Stimulated activated CD8-positive, alpha-beta memory T cell treated with anti-CD3 and anti-CD28 coated beads, Interleukin-12 subunit alpha, Interleukin-12 subunit beta, amount 100 ng/mL, for 24 hours (primary cell): ENCODE results near the gene IP6K2.
"Not testable (repeated sequence)": the region's sequence is repeated elsewhere in the genome, so short reads cannot be mapped to it uniquely, and the experiment has no call there.

Source experiments
- DNase-seq: peaks from one replicate; pipeline ENCODE4 v3.0.0-alpha.2; 2020; ENCODE audit errors: extremely low read depth

Gene IP6K2

GRCh38 chr3:48733752-48734518, 16.9 kb upstream of the IP6K2 start:
- not testable (repeated sequence) for DNase-seq

GRCh38 chr3:48727511-48727910, 10.5 kb upstream of the IP6K2 start:
- no peak for DNase-seq

GRCh38 chr3:48725185-48725855, 8.3 kb upstream of the IP6K2 start:
- not testable (repeated sequence) for DNase-seq

- no peak for DNase-seq
These were observed 6.7 kb upstream of the IP6K2 start for GRCh38 chr3:48723725-48724124.

GRCh38 chr3:48723293-48723692, 6.3 kb upstream of the IP6K2 start:
- DNase-seq = not testable (repeated sequence)

- no peak for DNase-seq
These were observed 476 bp downstream of the IP6K2 start for GRCh38 chr3:48716508-48716981.

- DNase-seq = no peak
These were observed 1.7 kb downstream of the IP6K2 start for GRCh38 chr3:48715174-48715800.

- no peak for DNase-seq
These were observed 5.3 kb downstream of the IP6K2 start for GRCh38 chr3:48711727-48712126.

- no peak for DNase-seq
These were observed 8.0 kb downstream of the IP6K2 start for GRCh38 chr3:48709051-48709461.

- no peak for DNase-seq
These were observed 8.5 kb downstream of the IP6K2 start for GRCh38 chr3:48708481-48708889.

GRCh38 chr3:48707157-48707556, 9.9 kb downstream of the IP6K2 start:
- no peak for DNase-seq

- DNase-seq = no peak
These were observed 14.6 kb downstream of the IP6K2 start for GRCh38 chr3:48702320-48702920.

- DNase-seq = no peak
These were observed 16.2 kb downstream of the IP6K2 start for GRCh38 chr3:48700731-48701405.

GRCh38 chr3:48698891-48699290, 18.1 kb downstream of the IP6K2 start:
- no peak for DNase-seq

GRCh38 chr3:48697952-48698351, 19.1 kb downstream of the IP6K2 start:
- DNase-seq = no peak

- no peak for DNase-seq
These were observed 20.4 kb downstream of the IP6K2 start for GRCh38 chr3:48696601-48697000.

GRCh38 chr3:48696156-48696555, 20.9 kb downstream of the IP6K2 start:
- DNase-seq = no peak

- no peak for DNase-seq
These were observed 21.6 kb downstream of the IP6K2 start for GRCh38 chr3:48695393-48695753.

GRCh38 chr3:48694610-48695392, 22.2 kb downstream of the IP6K2 start:
- DNase-seq = no peak

- no peak for DNase-seq
These were observed 23.2 kb downstream of the IP6K2 start for GRCh38 chr3:48693826-48694225.

- DNase-seq = no peak
These were observed 24.5 kb downstream of the IP6K2 start for GRCh38 chr3:48692551-48692950.
